WTC11 (cell line): ENCODE results near the gene C19orf73.

Source experiments
- ATF1 ChIP-seq: sonication (generic); formaldehyde crosslinking; IDR thresholded peaks from 2 replicates; pipeline ENCODE4 v1.8.1; 2023; ENCODE audit warnings: mild to moderate bottlenecking, moderate library complexity, missing genetic modification reagents
- FOXP1 ChIP-seq: sonication (generic); formaldehyde crosslinking; IDR thresholded peaks from 2 replicates; pipeline ENCODE4 v1.8.0; 2022; ENCODE audit warnings: missing genetic modification reagents, mild to moderate bottlenecking, moderate library complexity, borderline replicate concordance
- JUN ChIP-seq: sonication (generic); formaldehyde crosslinking; IDR thresholded peaks from 2 replicates; pipeline ENCODE4 v1.8.0; 2023; ENCODE audit warnings: mild to moderate bottlenecking, missing genetic modification reagents
- KAT7 ChIP-seq: sonication (generic); formaldehyde crosslinking; IDR thresholded peaks from 2 replicates; pipeline ENCODE4 v1.8.1; 2023; ENCODE audit warnings: missing genetic modification reagents, mild to moderate bottlenecking, borderline replicate concordance
- NFATC4 ChIP-seq: fragments of 250-450 bp; sonication (Bioruptor Pico); IDR thresholded peaks from 2 replicates; pipeline ENCODE4 v1.9.0; 2021; ENCODE audit warnings: mild to moderate bottlenecking
- TCF7 ChIP-seq: sonication (generic); formaldehyde crosslinking; IDR thresholded peaks from 2 replicates; pipeline ENCODE4 v1.8.0; 2022; ENCODE audit warnings: mild to moderate bottlenecking, low read depth, missing genetic modification reagents, moderate library complexity
- ZNF423 ChIP-seq: fragments of 250-450 bp; sonication (Bioruptor Pico); IDR thresholded peaks from 2 replicates; pipeline ENCODE4 v2.1.2; 2022; ENCODE audit warnings: mild to moderate bottlenecking, moderate library complexity
- TF ChIP-seq, protein P1 (sequence below): fragments of 200-600 bp; IDR thresholded peaks from 2 replicates; pipeline ENCODE4 v1.8.0; 2022; ENCODE audit warnings: antibody characterized with exemption
- TF ChIP-seq, protein P2 (sequence below): sonication (generic); formaldehyde crosslinking; conservative IDR thresholded peaks from 2 replicates; pipeline ENCODE4 v1.8.1; 2022; ENCODE audit warnings: mild to moderate bottlenecking, missing genetic modification reagents

DNA sequence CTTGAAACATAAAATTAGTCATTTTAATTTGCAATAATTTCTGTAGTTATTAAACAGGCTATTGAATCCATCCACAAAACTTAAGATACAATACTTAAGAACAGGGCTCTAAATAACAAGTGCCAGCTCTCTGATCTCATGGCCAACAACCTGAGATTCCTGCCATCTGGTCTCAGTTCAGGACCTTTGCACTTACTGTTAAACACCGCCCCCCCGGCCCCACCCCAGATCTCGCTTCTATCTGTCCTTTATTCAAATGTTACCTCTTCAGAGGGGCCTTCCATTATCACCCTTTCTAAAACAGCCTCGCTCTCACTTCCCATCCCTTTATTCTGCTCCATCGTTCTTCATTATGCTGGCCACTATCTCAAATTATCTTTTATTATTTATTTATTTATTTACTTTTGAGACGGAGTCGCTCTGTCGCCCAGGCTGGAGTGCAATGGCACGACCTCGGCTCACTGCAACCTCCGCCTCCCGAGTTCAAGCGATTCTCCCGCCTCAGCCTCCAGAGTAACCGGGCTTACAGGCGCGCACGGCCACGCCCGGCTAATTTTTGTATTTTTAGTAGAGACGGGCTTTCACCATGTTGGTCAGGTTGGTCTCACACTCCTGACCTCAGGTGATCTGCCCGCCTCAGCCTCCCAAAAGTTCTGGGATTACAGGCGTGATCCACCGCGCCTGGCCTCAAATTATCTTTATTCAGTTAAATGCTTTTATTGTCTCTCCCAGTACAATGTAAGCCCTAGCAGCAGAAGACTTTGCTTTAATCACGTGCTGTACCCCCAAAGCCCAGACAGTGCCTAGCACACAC, 34.5 kb downstream of the C19orf73 start:
- no peak for TF ChIP-seq NFATC4 (CRISPR knock-in tag)
- no peak for TF ChIP-seq JUN (CRISPR knock-in tag)
- no peak for TF ChIP-seq FOXP1 (CRISPR knock-in tag)
- TF ChIP-seq, protein P1, sequence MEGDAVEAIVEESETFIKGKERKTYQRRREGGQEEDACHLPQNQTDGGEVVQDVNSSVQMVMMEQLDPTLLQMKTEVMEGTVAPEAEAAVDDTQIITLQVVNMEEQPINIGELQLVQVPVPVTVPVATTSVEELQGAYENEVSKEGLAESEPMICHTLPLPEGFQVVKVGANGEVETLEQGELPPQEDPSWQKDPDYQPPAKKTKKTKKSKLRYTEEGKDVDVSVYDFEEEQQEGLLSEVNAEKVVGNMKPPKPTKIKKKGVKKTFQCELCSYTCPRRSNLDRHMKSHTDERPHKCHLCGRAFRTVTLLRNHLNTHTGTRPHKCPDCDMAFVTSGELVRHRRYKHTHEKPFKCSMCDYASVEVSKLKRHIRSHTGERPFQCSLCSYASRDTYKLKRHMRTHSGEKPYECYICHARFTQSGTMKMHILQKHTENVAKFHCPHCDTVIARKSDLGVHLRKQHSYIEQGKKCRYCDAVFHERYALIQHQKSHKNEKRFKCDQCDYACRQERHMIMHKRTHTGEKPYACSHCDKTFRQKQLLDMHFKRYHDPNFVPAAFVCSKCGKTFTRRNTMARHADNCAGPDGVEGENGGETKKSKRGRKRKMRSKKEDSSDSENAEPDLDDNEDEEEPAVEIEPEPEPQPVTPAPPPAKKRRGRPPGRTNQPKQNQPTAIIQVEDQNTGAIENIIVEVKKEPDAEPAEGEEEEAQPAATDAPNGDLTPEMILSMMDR = no peak
- TF ChIP-seq, protein P2, sequence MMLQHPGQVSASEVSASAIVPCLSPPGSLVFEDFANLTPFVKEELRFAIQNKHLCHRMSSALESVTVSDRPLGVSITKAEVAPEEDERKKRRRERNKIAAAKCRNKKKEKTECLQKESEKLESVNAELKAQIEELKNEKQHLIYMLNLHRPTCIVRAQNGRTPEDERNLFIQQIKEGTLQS = no peak
- no peak for TF ChIP-seq ATF1 (CRISPR knock-in tag)
- no peak for TF ChIP-seq TCF7 (CRISPR knock-in tag)
- no peak for TF ChIP-seq KAT7 (CRISPR knock-in tag)
- no peak for TF ChIP-seq ZNF423 (CRISPR knock-in tag)
